ENCODE data around the gene MUC3A.

The MUC3A gene

GRCh38 chr7:100942045-100942774, 7.1 kb upstream of the MUC3A start:
- DNase-seq (ENCODE audit: low read depth), result no peak
- H3K4me3 ChIP-seq (ENCODE audit: low read depth, low read length), result no peak overlapping the region
- no peak for TF ChIP-seq CTCF (IDR thresholded peaks at IDR 0.05; ENCODE audit: low read depth, low read length, missing control alignments)

GRCh38 chr7:100943693-100944092, 5.6 kb upstream of the MUC3A start:
- no peak for DNase-seq (ENCODE audit: low read depth)
- no peak for TF ChIP-seq CTCF (IDR thresholded peaks at IDR 0.05; ENCODE audit: low read depth, low read length, missing control alignments)
- no peak overlapping the region for H3K4me3 ChIP-seq (ENCODE audit: low read depth, low read length)

- TF ChIP-seq CTCF (IDR thresholded peaks at IDR 0.05; ENCODE audit: low read depth, low read length, missing control alignments), result no peak
Observed at GRCh38 chr7:100944138-100944537, 5.2 kb upstream of the MUC3A start.

GRCh38 chr7:100946111-100946510, 3.2 kb upstream of the MUC3A start:
- DNase-seq (ENCODE audit: low read depth), result no peak
- no peak for TF ChIP-seq CTCF (IDR thresholded peaks at IDR 0.05; ENCODE audit: low read depth, low read length, missing control alignments)
- H3K4me3 ChIP-seq (ENCODE audit: low read depth, low read length), result no peak overlapping the region

More at GRCh38 chr7:100944138-100944537, 5.2 kb upstream of the MUC3A start:
- no peak for DNase-seq (ENCODE audit: low read depth)
- H3K4me3 ChIP-seq (ENCODE audit: low read depth, low read length), result no peak overlapping the region

- no peak overlapping the region for H3K4me3 ChIP-seq (ENCODE audit: low read depth, low read length)
- no peak for DNase-seq (ENCODE audit: low read depth)
- no peak for TF ChIP-seq CTCF (IDR thresholded peaks at IDR 0.05; ENCODE audit: low read depth, low read length, missing control alignments)
Observed at GRCh38 chr7:100946766-100947365, 2.5 kb upstream of the MUC3A start.

- no peak for DNase-seq (ENCODE audit: low read depth)
- no peak for TF ChIP-seq CTCF (IDR thresholded peaks at IDR 0.05; ENCODE audit: low read depth, low read length, missing control alignments)
- no peak overlapping the region for H3K4me3 ChIP-seq (ENCODE audit: low read depth, low read length)
Observed at GRCh38 chr7:100947792-100948191, 1.5 kb upstream of the MUC3A start.
